ENCODE data around the gene NLRP3. TPM values are rescaled to one million over a fixed set of nuclear protein-coding genes. Genes with fewer than 3 reads are reported as not detected.

The NLRP3 gene
- total RNA-seq, 1 donor from 2014 or later = 0.66 TPM

DNA sequence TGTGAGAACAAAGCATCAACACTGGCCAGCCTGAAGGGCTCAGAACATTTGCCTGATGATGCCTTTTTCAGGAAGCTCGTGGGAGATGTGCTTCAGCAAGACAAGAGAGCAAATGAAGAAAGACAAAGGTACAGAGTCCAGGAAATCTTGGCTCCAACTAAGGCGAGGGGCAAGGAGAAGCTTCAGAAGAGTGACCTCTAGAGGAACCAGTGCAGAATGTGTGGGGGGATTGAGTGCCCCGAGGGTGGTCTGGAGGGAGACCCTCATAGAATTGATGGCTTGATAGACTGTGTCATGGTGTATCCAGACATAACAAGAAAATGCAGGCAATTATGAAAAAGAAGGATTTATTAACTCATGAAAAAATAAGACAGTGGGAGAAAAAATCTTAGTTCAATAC lies 15.3 kb upstream of the NLRP3 start:
- no peak for DNase-seq
- Histone ChIP-seq H3K27me3 (ENCODE audit: low read depth) (no peaks in the 10 kb centered on the region), H3K27ac (replicated peaks) (no peak overlapping the region), H3K9me3 (replicated peaks) (no peaks in the 10 kb centered on the region), H3K36me3 (no peaks in the 10 kb centered on the region), H3K4me3 (no peak overlapping the region), H3K4me1 (peaks cover 3% of the 10 kb centered on the region)
- TF ChIP-seq, protein P1, sequence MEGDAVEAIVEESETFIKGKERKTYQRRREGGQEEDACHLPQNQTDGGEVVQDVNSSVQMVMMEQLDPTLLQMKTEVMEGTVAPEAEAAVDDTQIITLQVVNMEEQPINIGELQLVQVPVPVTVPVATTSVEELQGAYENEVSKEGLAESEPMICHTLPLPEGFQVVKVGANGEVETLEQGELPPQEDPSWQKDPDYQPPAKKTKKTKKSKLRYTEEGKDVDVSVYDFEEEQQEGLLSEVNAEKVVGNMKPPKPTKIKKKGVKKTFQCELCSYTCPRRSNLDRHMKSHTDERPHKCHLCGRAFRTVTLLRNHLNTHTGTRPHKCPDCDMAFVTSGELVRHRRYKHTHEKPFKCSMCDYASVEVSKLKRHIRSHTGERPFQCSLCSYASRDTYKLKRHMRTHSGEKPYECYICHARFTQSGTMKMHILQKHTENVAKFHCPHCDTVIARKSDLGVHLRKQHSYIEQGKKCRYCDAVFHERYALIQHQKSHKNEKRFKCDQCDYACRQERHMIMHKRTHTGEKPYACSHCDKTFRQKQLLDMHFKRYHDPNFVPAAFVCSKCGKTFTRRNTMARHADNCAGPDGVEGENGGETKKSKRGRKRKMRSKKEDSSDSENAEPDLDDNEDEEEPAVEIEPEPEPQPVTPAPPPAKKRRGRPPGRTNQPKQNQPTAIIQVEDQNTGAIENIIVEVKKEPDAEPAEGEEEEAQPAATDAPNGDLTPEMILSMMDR (IDR thresholded peaks at IDR 0.05; ENCODE audit: borderline replicate concordance) = no peak
- intact Hi-C loops (cut with micrococcal nuclease) = no loop called here

DNA sequence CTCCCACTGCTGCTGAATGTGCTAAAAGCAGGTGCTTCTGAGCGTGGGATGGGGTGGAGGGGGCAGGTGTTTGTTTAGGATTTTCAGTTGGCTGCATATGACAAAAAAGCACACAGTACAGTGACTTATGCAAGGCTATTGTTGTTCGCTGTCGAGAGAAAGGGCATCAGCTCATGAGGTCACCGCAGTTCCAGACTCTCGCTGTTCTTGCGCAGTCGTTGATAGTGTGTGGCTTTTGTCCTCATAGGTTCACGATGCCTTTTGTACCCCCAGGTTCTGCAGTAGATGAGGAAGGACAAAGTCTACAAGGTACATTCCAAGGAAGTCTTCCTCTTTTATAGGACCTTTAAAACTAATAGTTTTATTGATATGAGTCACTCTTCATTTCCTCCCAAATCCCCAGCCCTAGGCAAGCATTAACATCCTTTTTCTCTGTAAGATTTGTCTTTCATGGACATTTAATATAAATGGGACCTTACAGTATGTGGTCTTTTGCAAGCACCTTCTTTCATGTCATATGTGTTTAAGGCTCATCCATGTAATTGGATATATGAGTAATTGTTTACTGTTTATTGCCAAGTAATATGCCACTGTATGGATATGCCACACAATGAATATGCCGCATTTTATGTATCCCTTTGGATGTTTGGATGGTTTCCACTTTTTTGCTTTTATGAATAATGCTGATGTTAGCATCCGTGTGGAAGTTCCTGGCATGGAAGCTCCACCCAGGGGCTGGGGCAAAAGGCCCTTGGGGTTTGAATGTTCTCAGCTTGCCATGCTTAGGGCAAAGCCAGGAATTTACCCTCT lies 14.5 kb upstream of the NLRP3 start:
- no peak for DNase-seq
- peaks cover 3% of the 10 kb centered on the region for H3K4me1 ChIP-seq
- no peaks in the 10 kb centered on the region for H3K9me3 ChIP-seq (replicated peaks)
- no peaks in the 10 kb centered on the region for H3K36me3 ChIP-seq
- intact Hi-C loops (cut with micrococcal nuclease) = no loop called here
- H3K27me3 ChIP-seq (ENCODE audit: low read depth) = no peaks in the 10 kb centered on the region
- TF ChIP-seq, protein P1 (IDR thresholded peaks at IDR 0.05; ENCODE audit: borderline replicate concordance) = no peak
- H3K4me3 ChIP-seq = no peak overlapping the region
- H3K27ac ChIP-seq (replicated peaks) = no peak overlapping the region

DNA sequence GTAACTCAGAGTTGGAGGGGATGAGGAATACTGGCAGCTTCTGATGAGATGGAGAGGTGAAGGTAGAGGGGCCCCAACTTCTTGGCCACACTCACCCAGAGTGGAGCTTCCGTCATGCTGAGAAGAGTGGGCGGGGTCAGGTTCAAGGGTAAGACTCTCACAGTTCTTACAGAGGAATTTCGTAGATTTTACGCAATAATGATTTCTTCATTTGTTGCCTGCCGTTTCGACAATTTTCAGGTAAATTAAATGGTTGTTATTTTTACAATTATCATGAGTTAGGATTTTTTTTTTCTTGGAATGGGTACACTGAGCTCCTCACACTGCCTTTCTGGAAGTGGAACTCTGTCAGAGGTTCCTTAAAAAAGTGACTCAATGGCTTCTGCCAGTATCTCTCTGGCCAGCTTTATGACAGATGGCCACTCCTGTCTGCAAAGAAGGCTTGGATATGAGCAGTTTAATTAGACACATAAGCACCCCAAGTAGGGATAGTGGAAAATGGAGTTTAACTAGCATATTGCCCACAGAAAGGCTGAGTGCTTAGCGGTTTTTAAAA lies 13.8 kb upstream of the NLRP3 start:
- intact Hi-C loops (cut with micrococcal nuclease) = no loop called here

DNA sequence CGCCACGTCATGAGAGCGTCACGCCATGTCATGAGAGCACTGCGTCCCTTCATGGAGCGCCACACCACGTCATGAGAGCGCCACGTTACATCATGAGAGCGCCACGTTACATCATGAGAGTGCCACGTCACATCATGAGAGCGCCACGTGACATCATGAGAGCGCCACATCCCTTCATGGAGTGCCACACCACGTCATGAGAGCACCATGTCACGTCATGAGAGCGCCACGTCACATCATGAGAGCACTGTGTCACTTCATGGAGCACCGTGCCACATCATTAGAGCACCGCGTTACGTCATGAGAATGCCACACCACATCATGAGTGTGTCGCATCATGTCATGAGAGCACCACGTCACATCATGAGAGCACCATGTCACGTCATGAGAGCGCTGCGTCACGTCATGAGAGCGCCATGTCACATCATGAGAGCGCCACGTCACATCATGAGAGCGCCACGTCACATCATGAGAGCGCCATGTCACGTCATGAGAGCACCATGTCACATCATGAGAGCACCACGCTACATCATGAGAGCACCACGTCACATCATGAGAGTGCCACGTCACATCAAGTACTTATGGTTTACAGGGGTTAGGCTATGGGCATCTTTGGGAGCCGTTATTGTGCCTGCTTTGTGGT lies 9.8 kb upstream of the NLRP3 start:
- H3K36me3 ChIP-seq = no peaks in the 10 kb centered on the region
- no peaks in the 10 kb centered on the region for H3K27me3 ChIP-seq (ENCODE audit: low read depth)
- no peak overlapping the region for H3K4me3 ChIP-seq
- peaks cover 3% of the 10 kb centered on the region for H3K4me1 ChIP-seq
- intact Hi-C loops (cut with micrococcal nuclease) = no loop called here
- no peak for DNase-seq
- TF ChIP-seq, protein P1 (IDR thresholded peaks at IDR 0.05; ENCODE audit: borderline replicate concordance) = no peak
- H3K27ac ChIP-seq (replicated peaks) = no peak overlapping the region
- H3K9me3 ChIP-seq (replicated peaks) = no peaks in the 10 kb centered on the region

More for the DNA sequence above, 13.8 kb upstream of the NLRP3 start:
- DNase-seq = no peak
- H3K4me1 ChIP-seq = peaks cover 3% of the 10 kb centered on the region
- H3K9me3 ChIP-seq (replicated peaks) = no peaks in the 10 kb centered on the region
- TF ChIP-seq, protein P1 (IDR thresholded peaks at IDR 0.05; ENCODE audit: borderline replicate concordance) = no peak
- H3K27ac ChIP-seq (replicated peaks) = no peak overlapping the region
- H3K4me3 ChIP-seq = no peak overlapping the region
- no peaks in the 10 kb centered on the region for H3K27me3 ChIP-seq (ENCODE audit: low read depth)
- no peaks in the 10 kb centered on the region for H3K36me3 ChIP-seq

DNA sequence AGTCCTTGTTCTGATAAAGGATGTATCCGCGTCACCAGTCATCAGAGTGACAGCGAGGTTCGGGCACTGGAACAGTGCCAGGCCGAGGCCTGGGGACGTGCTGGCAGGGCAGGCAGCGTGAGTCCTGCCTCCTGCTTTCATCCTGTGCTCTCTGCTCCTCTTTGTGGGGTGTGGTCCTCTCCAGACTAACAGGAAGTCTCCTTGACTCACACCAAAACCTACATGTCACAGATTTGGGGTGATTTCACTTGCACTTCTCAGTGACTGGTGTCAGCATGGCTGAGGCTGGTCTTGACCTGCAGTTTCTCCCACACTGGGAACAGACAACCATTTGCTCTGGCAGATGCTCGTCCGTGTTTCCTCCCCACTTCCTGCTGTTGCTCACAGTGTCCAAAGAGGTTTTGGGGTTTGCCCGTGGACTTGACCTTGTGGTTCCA lies 8.8 kb upstream of the NLRP3 start:
- TF ChIP-seq, protein P1 (IDR thresholded peaks at IDR 0.05; ENCODE audit: borderline replicate concordance) = no peak
- no peak overlapping the region for H3K27ac ChIP-seq (replicated peaks)

More for the DNA sequence above, 8.8 kb upstream of the NLRP3 start:
- intact Hi-C loops (cut with micrococcal nuclease) = no loop called here
- Histone ChIP-seq H3K4me1 (peaks cover 3% of the 10 kb centered on the region), H3K9me3 (replicated peaks) (no peaks in the 10 kb centered on the region), H3K4me3 (no peak overlapping the region), H3K36me3 (no peaks in the 10 kb centered on the region), H3K27me3 (ENCODE audit: low read depth) (no peaks in the 10 kb centered on the region)
- peak; percentile 43 for DNase-seq

Measured in left ventricle myocardium inferior (tissue), 1 donor.